HG02981 (cell line): Measurements from ENCODE around the gene REPIN1.

Experiments used
- ATAC-seq: cut with Tn5 transposase; IDR thresholded peaks from one replicate; pipeline ENCODE4 v1.9.1; 2021; ENCODE audit warnings: mild to moderate bottlenecking, moderate library complexity; ENCODE audit not compliant: unreplicated experiment

REPIN1 gene

DNA sequence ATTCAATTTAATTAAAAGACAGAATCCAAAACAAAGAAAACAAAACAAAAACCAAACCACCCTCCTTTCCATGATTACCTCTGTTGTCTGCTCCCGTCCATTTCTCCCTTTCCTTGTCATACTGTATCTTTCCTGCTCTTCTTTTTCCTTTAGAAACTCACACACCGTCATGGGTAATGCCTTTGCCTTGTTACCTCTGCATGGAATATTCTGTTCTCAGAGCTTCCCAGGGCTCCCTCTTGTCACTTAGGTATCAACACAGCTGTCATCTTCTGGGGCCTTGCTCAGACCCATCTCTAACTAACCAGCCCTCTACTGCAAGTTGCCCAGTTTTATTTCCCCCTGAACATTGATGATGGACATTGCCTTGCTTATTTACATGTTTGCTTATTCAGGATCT is 51.6 kb downstream of the REPIN1 start:
- ATAC-seq: no peak

DNA sequence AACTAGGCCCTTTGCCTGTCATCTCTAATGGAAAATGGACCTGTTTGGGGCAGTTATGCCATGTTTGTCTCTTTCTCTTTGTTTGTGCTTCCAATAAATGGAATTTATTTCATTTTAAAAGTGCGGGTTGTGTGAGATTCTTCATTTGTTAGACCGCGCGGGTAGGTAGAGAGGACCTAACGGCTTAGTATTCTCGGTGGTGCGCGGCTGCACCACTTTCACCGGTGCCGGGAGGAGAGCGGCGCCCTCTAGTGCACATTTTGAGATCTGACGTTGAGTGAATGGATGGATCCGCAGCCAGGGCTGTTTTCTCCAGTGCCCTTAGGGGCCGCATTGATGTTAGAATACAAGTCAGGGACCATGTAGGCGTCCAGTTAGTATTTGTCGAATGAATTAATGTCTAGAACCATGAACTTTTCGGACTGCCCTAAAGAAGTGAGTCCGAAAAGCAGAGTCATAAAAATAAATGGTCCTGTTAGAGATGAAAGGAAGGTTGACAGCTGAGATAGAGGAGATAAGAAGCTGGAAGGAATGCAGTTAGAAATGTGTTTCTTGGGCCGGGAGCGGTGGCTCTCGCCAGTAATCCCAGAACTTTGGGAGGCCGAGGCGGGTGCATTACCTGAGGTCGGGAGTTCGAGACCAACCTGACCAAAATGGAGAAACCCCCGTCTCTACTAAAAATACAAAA is 52.5 kb downstream of the REPIN1 start:
- ATAC-seq: peak; percentile 97

GRCh38 chr7:150421831-150422230 is 53.2 kb downstream of the REPIN1 start:
- ATAC-seq: no peak
